IMR-90 (cell line): Measurements from ENCODE around the gene CDKAL1. TPM values are rescaled to one million over a fixed set of nuclear protein-coding genes. Genes with fewer than 3 reads are reported as not detected.
"Not testable (repeated sequence)": the region's sequence is repeated elsewhere in the genome, so short reads cannot be mapped to it uniquely, and the experiment has no call there.

ENCODE experiments used
- ATAC-seq: fragments of 200-7000 bp; cut with Tn5 transposase; 2 replicates; pipeline ENCODE4 v1.9.1; 2020; ENCODE audit warnings: low read depth, mild to moderate bottlenecking, moderate library complexity
- BruUV-seq: library from RNA; stranded (reverse); fragments of 400-500 nt; replicated peaks from 2 replicates; lab custom pipeline; 2021; lab: Mats Ljungman, UMichigan
- CTCF ChIA-PET: fragments of 300-600 bp; formaldehyde crosslinking; extraction: SDS; loops from one replicate; lab custom pipeline; 2021; ENCODE audit warnings: antibody characterized with exemption; lab: Yijun Ruan, JAX
- POLR2A ChIA-PET: fragments of 300-600 bp; sonication (Branson Sonifier 250); formaldehyde crosslinking; loops from one replicate; lab custom pipeline; 2022; ENCODE audit warnings: antibody characterized with exemption; ENCODE audit not compliant: unreplicated experiment; lab: Charles Lee
- DNase-seq: peaks from one replicate; pipeline ENCODE4 v3.0.0; 2013
- H2AFZ ChIP-seq: replicated peaks from 2 replicates; pipeline ENCODE3; 2013; ENCODE audit warnings: low read length, mild to moderate bottlenecking; ENCODE audit not compliant: poor library complexity
- H2AK5ac ChIP-seq: 2 replicates; pipeline ENCODE4 v1.6.1; 2013; ENCODE audit warnings: low read depth, low read length, inconsistent platforms
- H2AK9ac ChIP-seq: replicated peaks from 2 replicates; pipeline ENCODE3; 2013; ENCODE audit warnings: mild to moderate bottlenecking, low read depth, low read length, moderate library complexity; ENCODE audit not compliant: poor library complexity
- H2BK120ac ChIP-seq: 2 replicates; pipeline ENCODE4 v1.6.1; 2013; ENCODE audit warnings: low read depth, low read length, inconsistent platforms
- H2BK15ac ChIP-seq: 3 replicates; pipeline ENCODE4 v1.6.1; 2013; ENCODE audit warnings: low read depth, low read length, inconsistent platforms
- H2BK20ac ChIP-seq: 2 replicates; pipeline ENCODE4 v1.6.1; 2013; ENCODE audit warnings: low read depth, mild to moderate bottlenecking, inconsistent platforms, low read length, moderate library complexity
- H2BK5ac ChIP-seq: 2 replicates; pipeline ENCODE4 v1.6.1; 2013; ENCODE audit warnings: mild to moderate bottlenecking, low read depth, low read length, inconsistent platforms; ENCODE audit not compliant: poor library complexity, severe bottlenecking
- H3K14ac ChIP-seq: replicated peaks from 2 replicates; pipeline ENCODE4 v1.6.1; 2013; ENCODE audit warnings: low read depth, low read length, inconsistent platforms
- H3K18ac ChIP-seq: 2 replicates; pipeline ENCODE4 v1.6.1; 2013; ENCODE audit warnings: low read depth, low read length, control low read depth
- H3K23ac ChIP-seq: 2 replicates; pipeline ENCODE4 v1.6.1; 2013; ENCODE audit warnings: low read depth, low read length, inconsistent platforms
- H3K27ac ChIP-seq: 2 replicates; pipeline ENCODE4 v1.5.1; 2013; ENCODE audit warnings: mild to moderate bottlenecking, control low read depth, low read length; ENCODE audit not compliant: insufficient read depth
- H3K27me3 ChIP-seq: 2 replicates; pipeline ENCODE4 v1.6.1; 2013; ENCODE audit warnings: low read length; ENCODE audit not compliant: control insufficient read depth, insufficient read depth
- H3K36me3 ChIP-seq: 2 replicates; pipeline ENCODE4 v1.6.1; 2013; ENCODE audit warnings: low read length, mixed read lengths; ENCODE audit not compliant: control insufficient read depth, insufficient read depth
- H3K4ac ChIP-seq: 2 replicates; pipeline ENCODE4 v1.6.1; 2013; ENCODE audit warnings: low read depth, low read length, inconsistent platforms
- H3K4me1 ChIP-seq: 2 replicates; pipeline ENCODE4 v1.6.1; 2013; ENCODE audit warnings: low read length, mixed read lengths; ENCODE audit not compliant: control insufficient read depth, insufficient read depth
- H3K4me2 ChIP-seq: 2 replicates; pipeline ENCODE4 v1.6.1; 2013; ENCODE audit warnings: low read depth, mild to moderate bottlenecking, control low read depth, low read length, moderate library complexity
- H3K4me3 ChIP-seq: 2 replicates; pipeline ENCODE4 v1.5.1; 2013; ENCODE audit warnings: low read depth, mild to moderate bottlenecking, control low read depth, low read length, moderate library complexity; ENCODE audit not compliant: insufficient read depth
- H3K56ac ChIP-seq: 2 replicates; pipeline ENCODE4 v1.6.1; 2013; ENCODE audit warnings: low read length, inconsistent platforms; ENCODE audit not compliant: insufficient read depth; ENCODE audit errors: extremely low read depth
- H3K79me1 ChIP-seq, 2 experiments: 2 replicates each; pipeline ENCODE4 v1.6.1; 2013; ENCODE audit warnings: low read length in 2 of 2, inconsistent platforms in 1 of 2, low read depth in 1 of 2
- H3K9ac ChIP-seq: 2 replicates; pipeline ENCODE4 v1.6.1; 2013; ENCODE audit warnings: low read depth, low read length, control low read depth
- H3K9me1 ChIP-seq: 2 replicates; pipeline ENCODE4 v1.6.1; 2013; ENCODE audit warnings: low read length, inconsistent platforms; ENCODE audit not compliant: insufficient read depth
- H3K9me3 ChIP-seq: 2 replicates; pipeline ENCODE4 v1.6.1; 2013; ENCODE audit warnings: low read length; ENCODE audit not compliant: control insufficient read depth, insufficient read depth
- H4K20me1 ChIP-seq: 2 replicates; pipeline ENCODE4 v1.6.1; 2013; ENCODE audit warnings: low read length, inconsistent platforms; ENCODE audit not compliant: insufficient read depth
- H4K5ac ChIP-seq: 2 replicates; pipeline ENCODE4 v1.6.1; 2013; ENCODE audit warnings: mild to moderate bottlenecking, low read depth, low read length, control low read depth
- H4K8ac ChIP-seq, 2 experiments: 2 replicates each; pipeline ENCODE4 v1.6.1; 2013; ENCODE audit warnings: low read depth in 2 of 2, low read length in 2 of 2, control low read depth in 1 of 2, inconsistent platforms in 1 of 2
- H4K91ac ChIP-seq: 2 replicates; pipeline ENCODE4 v1.6.1; 2013; ENCODE audit warnings: low read depth, low read length, inconsistent platforms; ENCODE audit not compliant: insufficient read depth
- CEBPB ChIP-seq: IDR thresholded peaks from 2 replicates; pipeline ENCODE4 v1.6.1; 2012; ENCODE audit warnings: low read depth, low read length, improper control_type of control experiment
- CHD1 ChIP-seq: IDR thresholded peaks from 2 replicates; pipeline ENCODE4 v1.6.1; 2012; ENCODE audit warnings: low read depth, low read length, improper control_type of control experiment
- MAZ ChIP-seq: IDR thresholded peaks from 2 replicates; pipeline ENCODE4 v1.6.1; 2012; ENCODE audit warnings: low read depth, mild to moderate bottlenecking, low read length, improper control_type of control experiment, moderate library complexity, borderline replicate concordance
- MXI1 ChIP-seq: IDR thresholded peaks from 2 replicates; pipeline ENCODE4 v1.6.1; 2012; ENCODE audit warnings: low read depth, mild to moderate bottlenecking, low read length, moderate library complexity, borderline replicate concordance
- NFE2L2 ChIP-seq: fragments of 150-350 bp; IDR thresholded peaks from 2 replicates; pipeline ENCODE4 v1.6.1; 2016; ENCODE audit warnings: low read depth, mild to moderate bottlenecking, low read length
- POLR2A ChIP-seq: IDR thresholded peaks from 2 replicates; pipeline ENCODE4 v1.6.1; 2012; ENCODE audit warnings: mild to moderate bottlenecking, low read depth, low read length
- RAD21 ChIP-seq: IDR thresholded peaks from 2 replicates; pipeline ENCODE4 v1.6.1; 2012; ENCODE audit warnings: low read length, improper control_type of control experiment
- SMC3 ChIP-seq: fragments of 150-350 bp; IDR thresholded peaks from 2 replicates; pipeline ENCODE4 v1.6.1; 2016; ENCODE audit warnings: low read depth, mild to moderate bottlenecking, antibody characterized with exemption, low read length, moderate library complexity
- USF2 ChIP-seq: fragments of 150-350 bp; IDR thresholded peaks from 2 replicates; pipeline ENCODE4 v1.6.1; 2017; ENCODE audit warnings: mild to moderate bottlenecking, antibody characterized with exemption, low read length, low read depth
- WGBS, 2 experiments: methylation state at CpG; one replicate each; pipeline versions ENCODE4 v1.1.5 to v1.1.7; 2013; ENCODE audit warnings: missing lambda C conversion rate in 2 of 2; ENCODE audit not compliant: insufficient read length in 1 of 2; ENCODE audit errors: extremely low coverage in 2 of 2; 5-methylcytosine and 5-hydroxymethylcytosine counted together
- dilution Hi-C: fragments of 300-500 bp; cut with HindIII; formaldehyde crosslinking; loops from one replicate; pipeline ENCODE4 v1.14.3; 2018; ENCODE audit warnings: low sequenced_read_pairs; ENCODE audit not compliant: unreplicated experiment
- in situ Hi-C: fragments of 300-500 bp; cut with MboI; formaldehyde crosslinking; loops from 3 replicates; pipeline ENCODE4 v1.14.3; 2019; ENCODE audit warnings: low sequenced_read_pairs, inconsistent platforms, mixed read lengths
- intact Hi-C: fragments of 100-400 bp; cut with micrococcal nuclease; formaldehyde crosslinking; loops from 2 replicates; pipeline ENCODE4 v1.10.0; 2022
- polyA plus RNA-seq, 3 experiments: library from polyadenylated mRNA; depleted of rRNA; stranded (reverse); fragments of >200 nt; gene quantifications; 2 replicates each; pipeline ENCODE4 v1.2.3, GENCODE V29; 2012; ENCODE audit warnings: low replicate concordance in 1 of 3
- total RNA-seq: library from RNA; depleted of rRNA; stranded (reverse); fragments of >200 nt; gene quantifications from 2 replicates; pipeline ENCODE4 v1.2.3, GENCODE V29; 2012

CDKAL1 gene
- total and polyA plus RNA-seq, 2 of the 4 experiments (the other 2 are of a cell fraction) = 3.7 to 13.1 TPM

GRCh38 chr6:20511852-20512251 is 22.4 kb upstream of the CDKAL1 start:
- dilution Hi-C loops = no loop called here
- ChIA-PET POLR2A (no interaction called here), CTCF (interaction anchor here (0.6 to 0.7 kb wide), 2 partner anchors 127 to 856 kb away, joined by 3 to 4 read pairs; no protein-coding TSS in a partner anchor)
- Histone ChIP-seq H3K4me1 (no peaks in the 10 kb centered on the region), H2BK120ac (no peak overlapping the region), H3K9me1 (no peaks in the 10 kb centered on the region), H2AK9ac (no peak overlapping the region), H4K91ac (no peak overlapping the region), H2BK5ac (no peak overlapping the region), H4K8ac (no peak overlapping the region), H3K4me3 (no peak overlapping the region), H3K4me2 (no peak overlapping the region), H3K9me3 (no peaks in the 10 kb centered on the region), H3K27me3 (no peaks in the 10 kb centered on the region), H3K79me1 (no peaks in the 10 kb centered on the region), H3K27ac (no peak overlapping the region), H3K56ac (no peak overlapping the region), H3K14ac (no peak overlapping the region), H2BK15ac (no peak overlapping the region), H2AK5ac (no peak overlapping the region; the same call in 1 of the 2 replicates), H2BK20ac (no peak overlapping the region), H2AFZ (no peak overlapping the region), H3K23ac (no peak overlapping the region; the same call in 1 of the 2 replicates), H4K20me1 (no peaks in the 10 kb centered on the region), H3K36me3 (no peaks in the 10 kb centered on the region), H3K18ac (no peak overlapping the region), H3K4ac (no peak overlapping the region), H3K9ac (no peak overlapping the region), H4K5ac (no peak overlapping the region)
- BruUV-seq = no TSS peak
- no peak for TF ChIP-seq USF2
- TF ChIP-seq POLR2A = no peak
- TF ChIP-seq SMC3 = no peak
- TF ChIP-seq CHD1 = no peak
- no peak for TF ChIP-seq RAD21
- no peak for TF ChIP-seq MAZ
- TF ChIP-seq MXI1 = no peak
- TF ChIP-seq NFE2L2 = no peak
- no peak for TF ChIP-seq CEBPB
- in situ Hi-C loops = no loop called here
- WGBS, 2 experiments = 100% methylated on average over 1 of the region's 2 CpGs; no CpG with 5 or more reads in 1 of the 2 experiments
- DNase-seq (no peak), ATAC-seq (no peak)
- intact Hi-C loops = no loop called here

DNA sequence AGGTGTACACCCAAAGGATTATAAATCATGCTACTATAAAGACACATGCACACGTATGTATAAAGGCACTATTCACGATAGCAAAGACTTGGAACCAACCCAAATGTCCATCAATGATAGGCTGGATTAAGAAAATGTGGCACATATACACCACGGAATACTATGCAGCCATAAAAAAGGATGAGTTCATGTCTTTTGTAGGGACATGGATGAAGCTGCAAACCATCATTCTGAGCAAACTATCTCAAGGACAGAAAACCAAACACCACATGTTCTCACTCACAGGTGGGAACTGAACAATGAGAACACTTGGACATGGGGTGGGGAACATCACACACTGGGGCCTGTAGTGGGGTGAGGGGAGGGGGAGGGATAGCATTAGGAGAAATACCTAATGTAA is 9.0 kb upstream of the CDKAL1 start:
- H3K4me2 ChIP-seq, H2BK20ac ChIP-seq, H2BK120ac ChIP-seq, DNase-seq, H2AFZ ChIP-seq, H4K8ac ChIP-seq, H3K36me3 ChIP-seq, H2AK9ac ChIP-seq, H3K79me1 ChIP-seq, ATAC-seq, H3K4me3 ChIP-seq, H3K4me1 ChIP-seq, BruUV-seq, H4K20me1 ChIP-seq, intact Hi-C loops, H3K27me3 ChIP-seq, H3K27ac ChIP-seq, H3K14ac ChIP-seq, POLR2A ChIA-PET, H3K4ac ChIP-seq, H4K5ac ChIP-seq, H3K9me1 ChIP-seq, CTCF ChIA-PET, H3K9me3 ChIP-seq, H3K56ac ChIP-seq, H3K23ac ChIP-seq, H3K9ac ChIP-seq, H4K91ac ChIP-seq, dilution Hi-C loops, H2BK5ac ChIP-seq, H2BK15ac ChIP-seq, H2AK5ac ChIP-seq, H3K18ac ChIP-seq: not testable (repeated sequence)
- in situ Hi-C loops = loop anchor here (5.0 to 10.0 kb wide), 2 partner anchors 120 to 433 kb away; partner anchors contain the start of gene E2F3
- WGBS, 2 experiments = no CpG with 5 or more reads among the region's 3 CpGs
